ENCODE measurements around the gene BMERB1.

GRCh38 chr16:15439521-15439920 is 5.1 kb downstream of the BMERB1 start:
- TF ChIP-seq POLR2AphosphoS5 (IDR thresholded peaks at IDR 0.05) (no peak), POLR2A (IDR thresholded peaks at IDR 0.05; ENCODE audit: low read depth) (no peak), CTCF (IDR thresholded peaks at IDR 0.05) (no peak), EP300 (IDR thresholded peaks at IDR 0.05) (no peak)
